GM19351 (cell line): ENCODE data around the gene WDR74.
"Not testable (repeated sequence)": the region's sequence is repeated elsewhere in the genome, so short reads cannot be mapped to it uniquely, and the experiment has no call there.

Experiments used
- ATAC-seq: cut with Tn5 transposase; IDR thresholded peaks from one replicate; pipeline ENCODE4 v1.9.1; 2021; ENCODE audit warnings: mild to moderate bottlenecking, moderate library complexity; ENCODE audit not compliant: unreplicated experiment

WDR74 gene

GRCh38 chr11:62842171-62842741, 2.9 kb upstream of the WDR74 start:
- no peak for ATAC-seq

GRCh38 chr11:62841361-62842170, 2.2 kb upstream of the WDR74 start:
- ATAC-seq = peak; percentile 67

GRCh38 chr11:62840721-62841360, 1.5 kb upstream of the WDR74 start:
- ATAC-seq = not testable (repeated sequence)

DNA sequence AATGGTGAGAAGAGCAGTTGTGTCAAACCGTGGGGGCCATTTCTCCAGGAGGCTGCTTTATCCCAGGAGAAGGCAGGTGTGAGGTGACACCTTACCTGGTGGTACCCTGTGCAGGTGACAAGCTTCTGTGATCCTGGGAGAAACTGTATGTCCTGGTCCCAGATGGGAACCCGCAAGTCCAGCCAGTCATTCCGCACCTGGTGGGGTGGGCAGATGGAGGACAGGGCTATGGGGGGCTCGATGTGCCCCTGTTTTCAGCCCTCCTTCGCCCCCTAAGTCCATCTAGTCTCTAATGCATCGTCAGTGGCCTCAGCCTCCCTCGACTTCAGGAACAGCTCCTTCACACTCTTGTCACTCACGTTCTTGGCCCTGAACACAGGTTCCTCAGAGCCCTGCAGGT, 4.1 kb downstream of the WDR74 start:
- ATAC-seq = no peak

- ATAC-seq = peak; percentile 17
Measured at GRCh38 chr11:62832336-62833234, 6.8 kb downstream of the WDR74 start, which contains the start of gene TEX54. Gene TEX54, minus strand, starts transcription at chr11:62832841.

DNA sequence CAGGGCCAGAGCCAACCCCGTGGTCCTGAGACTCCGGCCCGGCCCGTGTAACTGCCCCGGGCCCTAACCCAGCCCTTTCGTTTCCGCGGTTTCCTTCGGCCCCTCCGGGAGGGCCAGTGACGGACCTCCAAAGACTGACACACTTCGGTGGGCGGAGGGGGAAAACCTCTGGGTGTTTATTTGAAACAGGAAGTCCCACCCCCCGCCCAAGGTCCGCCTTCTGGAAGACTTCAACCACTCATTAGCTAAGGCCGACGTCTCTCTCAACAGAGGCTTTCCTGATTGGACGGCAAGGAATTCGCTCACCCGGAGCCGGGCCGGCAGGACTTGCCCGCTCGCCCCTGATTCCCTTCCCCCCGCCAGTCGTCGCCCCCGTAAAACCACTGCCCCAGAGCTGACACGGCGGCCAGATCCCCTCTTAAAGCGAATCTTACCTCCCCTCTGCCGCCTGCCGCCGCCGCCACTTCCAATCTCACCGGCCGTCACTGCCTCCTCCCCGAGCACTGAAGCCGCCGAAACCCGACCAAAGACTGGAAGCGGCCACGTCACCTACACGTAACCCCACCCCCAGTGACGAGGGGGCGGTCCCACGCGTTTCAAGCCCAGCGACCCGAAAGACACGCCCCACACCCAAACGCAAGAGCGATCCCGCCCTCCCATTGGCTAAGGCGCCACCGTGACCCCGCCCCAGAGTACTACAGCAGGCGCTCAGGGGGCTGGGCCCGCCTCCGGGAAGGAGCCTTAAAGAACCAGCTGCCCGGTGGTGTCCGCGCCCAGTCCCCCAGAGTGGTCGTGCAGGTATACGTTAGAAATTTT, 7.7 kb downstream of the WDR74 start, which contains the start of gene STX5:
STX5 (minus strand) TSS at position 532 of the 816 bp plus-strand sequence. CDS start 808 bp downstream, outside the sequence.
- peak; percentile 90 for ATAC-seq

GRCh38 chr11:62830904-62831519, 8.4 kb downstream of the WDR74 start:
- ATAC-seq = no peak

DNA sequence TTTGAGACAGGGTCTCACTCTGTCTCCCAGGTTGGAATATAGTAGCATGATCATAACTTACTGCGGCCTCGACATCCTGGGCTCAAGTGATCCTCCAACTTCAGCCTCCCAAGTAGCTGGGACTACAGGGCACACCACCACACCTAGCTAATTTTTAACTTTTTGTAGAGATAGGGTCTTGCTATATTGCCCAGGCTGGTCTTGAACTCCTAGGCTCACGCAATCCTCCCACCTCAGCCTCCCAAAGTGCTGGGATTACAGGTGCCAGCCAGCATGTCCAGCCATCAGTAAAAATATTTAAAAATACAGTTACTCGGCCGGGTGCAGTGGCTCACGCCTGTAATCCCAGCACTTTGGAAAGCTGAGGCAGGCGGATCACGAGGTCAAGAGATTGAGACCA, 11.3 kb downstream of the WDR74 start:
- ATAC-seq = not testable (repeated sequence)

- ATAC-seq = no peak
Measured at GRCh38 chr11:62823677-62824076, 15.7 kb downstream of the WDR74 start.

GRCh38 chr11:62817129-62817528, 22.3 kb downstream of the WDR74 start:
- no peak for ATAC-seq

DNA sequence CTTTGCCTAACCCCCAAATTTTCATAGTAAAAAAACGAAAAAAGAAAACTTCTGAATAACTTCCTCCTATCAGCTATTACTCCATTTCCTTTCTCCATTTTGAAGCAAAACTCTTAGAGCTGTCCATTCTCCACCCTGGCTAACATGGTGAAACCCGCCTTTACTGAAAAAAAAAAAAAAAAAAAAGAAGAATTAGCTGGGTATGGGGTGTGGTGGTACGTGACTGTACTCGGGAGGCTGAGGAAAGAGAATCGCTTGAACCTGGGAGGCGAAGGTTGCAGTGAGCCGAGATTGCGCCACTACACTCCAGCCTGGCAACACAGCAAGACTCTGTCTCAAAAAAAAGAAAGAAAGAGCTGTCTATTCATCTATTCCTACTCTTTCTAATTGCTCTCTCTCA, 22.8 kb downstream of the WDR74 start:
- ATAC-seq = no peak

DNA sequence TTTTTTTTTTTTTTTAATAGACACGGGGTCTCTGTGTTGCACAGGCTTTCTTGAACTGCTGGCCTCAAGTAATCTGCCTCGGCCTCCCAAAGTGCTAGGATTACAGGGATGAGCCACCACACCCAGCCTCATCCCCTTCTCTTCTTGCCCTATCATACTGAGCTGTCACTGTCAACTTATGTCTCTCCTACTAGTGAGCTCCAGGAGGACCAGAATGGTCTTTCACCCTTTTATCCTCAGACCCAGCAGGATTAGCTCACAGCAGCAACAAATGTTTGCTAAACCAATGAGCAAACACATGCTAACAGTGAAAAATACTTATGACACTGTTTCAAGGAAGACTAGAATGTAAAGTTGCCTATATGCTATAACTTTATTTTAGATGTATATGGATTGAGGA, 27.7 kb downstream of the WDR74 start:
- no peak for ATAC-seq

DNA sequence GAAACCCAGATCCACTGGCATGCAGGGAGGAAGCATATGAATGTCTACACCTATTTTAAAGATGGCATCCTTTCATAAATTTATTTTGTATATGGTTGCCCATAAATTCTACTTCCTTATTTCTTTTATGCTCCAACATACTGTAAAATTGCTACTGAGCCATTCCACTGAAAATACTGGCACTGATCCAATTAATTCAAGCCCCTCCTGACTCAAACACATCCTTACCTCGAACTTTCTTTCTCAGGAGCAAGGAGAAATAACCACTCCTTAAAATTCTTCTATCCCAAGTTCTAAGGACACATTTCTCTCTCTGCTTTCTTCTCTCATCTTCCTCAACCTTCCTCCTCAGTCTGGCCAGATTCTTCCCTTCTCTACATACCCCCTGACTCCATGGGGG, 28.6 kb downstream of the WDR74 start:
- ATAC-seq = no peak

DNA sequence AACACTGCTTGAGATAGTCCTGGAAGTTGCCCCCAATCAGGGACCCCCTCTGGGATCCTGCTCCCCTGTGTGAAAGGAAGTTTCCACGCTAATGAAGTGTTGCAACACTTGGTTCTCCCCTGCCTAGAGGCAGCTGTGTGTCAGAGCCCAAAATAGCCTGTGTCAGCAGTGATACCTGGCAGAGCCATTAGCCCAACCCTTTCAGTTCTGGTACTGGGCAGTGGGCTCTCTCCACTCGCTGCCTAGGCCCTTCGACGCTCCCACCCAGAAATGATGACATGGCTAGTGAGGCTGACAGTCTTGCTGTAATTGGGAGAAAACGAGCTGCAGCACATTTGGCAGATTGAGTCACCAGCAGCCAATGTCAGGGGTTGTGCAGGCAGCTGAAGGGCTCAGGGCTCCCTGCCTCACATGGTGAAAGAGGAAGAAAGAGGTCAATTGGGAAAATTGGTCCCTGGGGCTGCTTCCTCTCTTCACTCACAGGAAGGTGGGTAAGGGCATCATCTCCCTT, 32.7 kb downstream of the WDR74 start:
- ATAC-seq = no peak

GRCh38 chr11:62805961-62806441, 33.4 kb downstream of the WDR74 start:
- no peak for ATAC-seq

DNA sequence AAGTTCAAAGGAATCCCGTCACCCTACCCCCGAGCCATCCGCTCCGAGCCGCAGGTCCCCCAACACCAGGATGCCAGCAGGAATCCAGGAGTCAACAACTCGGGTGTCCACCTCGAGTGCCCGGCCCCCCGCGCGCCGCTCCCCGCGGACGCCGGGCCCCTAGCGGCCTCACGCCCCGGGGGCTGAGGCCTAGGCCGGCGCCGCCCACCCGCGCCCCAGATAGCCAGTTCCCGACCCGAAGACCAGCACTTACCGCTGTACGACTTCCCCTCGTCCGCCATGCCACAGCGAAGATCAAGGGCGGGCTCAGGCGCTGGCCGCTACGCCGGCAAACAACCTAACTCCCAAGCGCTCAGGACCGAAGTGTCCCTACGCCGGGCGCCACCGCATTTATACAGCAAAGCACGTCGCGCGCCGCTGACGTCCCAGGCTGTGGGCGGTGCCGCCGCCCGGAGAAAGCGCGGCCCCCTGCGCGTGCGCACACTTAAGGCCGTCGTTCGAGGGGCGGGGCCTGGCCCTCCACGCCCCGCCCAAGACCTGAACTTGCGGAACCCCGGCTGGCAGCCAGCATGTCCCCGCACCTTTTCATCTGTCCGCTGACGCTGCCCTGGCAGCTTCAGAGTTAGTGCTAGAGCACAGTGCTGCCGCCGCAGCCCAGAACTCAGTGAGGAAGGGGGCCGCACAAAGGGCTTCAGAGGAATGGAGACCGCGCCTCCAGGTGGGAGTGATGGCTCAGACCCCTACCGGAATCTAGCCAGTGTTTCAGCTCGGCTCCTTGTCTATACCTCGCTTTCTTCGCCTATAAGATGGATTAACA, 34.1 kb downstream of the WDR74 start, which contains the start of gene NXF1:
NXF1 (minus strand) TSS at position 365 of the 817 bp plus-strand sequence; CDS start at position 281, 84 bp downstream.
- peak; percentile 81 for ATAC-seq

GRCh38 chr11:62804310-62805075, 34.9 kb downstream of the WDR74 start:
- peak; percentile 24 for ATAC-seq
